HG02870 (cell line): ENCODE measurements around the gene VEPH1.
A peak's percentile ranks its signal among the peaks of the same experiment; 100 is the strongest.

ENCODE experiments used
- ATAC-seq: cut with Tn5 transposase; IDR thresholded peaks from one replicate; pipeline ENCODE4 v1.9.1; 2021; ENCODE audit warnings: mild to moderate bottlenecking, moderate library complexity; ENCODE audit not compliant: unreplicated experiment

Gene VEPH1

GRCh38 chr3:157313186-157313585 lies 190.0 kb downstream of the VEPH1 start:
- no peak for ATAC-seq

- ATAC-seq: no peak
Measured at GRCh38 chr3:157312376-157312745, 190.9 kb downstream of the VEPH1 start.

GRCh38 chr3:157311633-157312375 lies 191.4 kb downstream of the VEPH1 start:
- no peak for ATAC-seq

- peak; percentile 78 for ATAC-seq
Measured at GRCh38 chr3:157310329-157311052, 192.7 kb downstream of the VEPH1 start.

GRCh38 chr3:157306502-157306901 lies 196.7 kb downstream of the VEPH1 start:
- ATAC-seq: no peak

GRCh38 chr3:157305392-157305791 lies 197.8 kb downstream of the VEPH1 start:
- no peak for ATAC-seq

- no peak for ATAC-seq
Measured at GRCh38 chr3:157301755-157302154, 201.5 kb downstream of the VEPH1 start.

- ATAC-seq: no peak
Measured at GRCh38 chr3:157300981-157301663, 202.1 kb downstream of the VEPH1 start.

GRCh38 chr3:157300094-157300493 lies 203.1 kb downstream of the VEPH1 start:
- no peak for ATAC-seq

GRCh38 chr3:157297328-157297915 lies 205.8 kb downstream of the VEPH1 start:
- no peak for ATAC-seq

- ATAC-seq: no peak
Measured at GRCh38 chr3:157294953-157295352, 208.3 kb downstream of the VEPH1 start.

GRCh38 chr3:157294491-157294890 lies 208.7 kb downstream of the VEPH1 start:
- no peak for ATAC-seq

GRCh38 chr3:157290766-157291165 lies 212.4 kb downstream of the VEPH1 start:
- ATAC-seq: no peak

GRCh38 chr3:157285966-157286365 lies 217.2 kb downstream of the VEPH1 start:
- no peak for ATAC-seq

GRCh38 chr3:157285141-157285540 lies 218.1 kb downstream of the VEPH1 start:
- no peak for ATAC-seq

GRCh38 chr3:157284688-157285087 lies 218.5 kb downstream of the VEPH1 start:
- ATAC-seq: no peak

GRCh38 chr3:157282261-157283191 lies 220.7 kb downstream of the VEPH1 start:
- no peak for ATAC-seq

- ATAC-seq: no peak
Measured at GRCh38 chr3:157280786-157281185, 222.4 kb downstream of the VEPH1 start.

- ATAC-seq: no peak
Measured at GRCh38 chr3:157280354-157280753, 222.9 kb downstream of the VEPH1 start.

- peak; percentile 50 for ATAC-seq
Measured at GRCh38 chr3:157279237-157279636, 224.0 kb downstream of the VEPH1 start.
